ENCODE data around the gene KCTD8. TPM values are rescaled to one million over a fixed set of nuclear protein-coding genes. Genes with fewer than 3 reads are reported as not detected.

Gene KCTD8
- polyA plus RNA-seq, 2 of the 4 experiments (the other 2 are of a cell fraction), result not detected

DNA sequence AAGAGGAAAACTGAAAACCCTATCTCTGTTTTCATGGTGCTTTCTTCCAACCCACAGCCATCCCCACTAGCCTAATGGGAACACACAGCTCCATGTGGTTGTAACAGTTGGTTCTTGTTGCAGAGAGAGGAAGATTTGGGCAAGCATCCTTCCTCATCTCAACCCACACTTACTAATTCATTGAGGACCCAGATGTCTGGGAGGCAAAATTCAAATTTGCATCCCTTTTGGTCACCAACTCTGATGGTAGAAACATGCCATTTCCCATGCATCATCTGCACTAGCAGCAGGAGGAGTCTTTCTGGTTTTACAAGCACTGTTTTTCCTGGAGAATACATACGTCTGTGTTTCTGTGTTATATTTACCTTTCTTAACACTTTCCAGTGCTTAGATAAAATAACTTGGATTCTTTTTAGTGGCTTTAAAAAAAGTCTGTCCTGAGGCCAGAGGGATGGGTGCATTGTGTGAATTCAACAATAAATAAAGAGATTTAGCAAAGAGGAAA is 301.0 kb downstream of the KCTD8 start:
- 19% methylated on average over 1 of the region's 1 CpG for WGBS (ENCODE audit: missing lambda C conversion rate)
- ATAC-seq, result no peak
- no peak overlapping the region for H3K4me2 ChIP-seq

DNA sequence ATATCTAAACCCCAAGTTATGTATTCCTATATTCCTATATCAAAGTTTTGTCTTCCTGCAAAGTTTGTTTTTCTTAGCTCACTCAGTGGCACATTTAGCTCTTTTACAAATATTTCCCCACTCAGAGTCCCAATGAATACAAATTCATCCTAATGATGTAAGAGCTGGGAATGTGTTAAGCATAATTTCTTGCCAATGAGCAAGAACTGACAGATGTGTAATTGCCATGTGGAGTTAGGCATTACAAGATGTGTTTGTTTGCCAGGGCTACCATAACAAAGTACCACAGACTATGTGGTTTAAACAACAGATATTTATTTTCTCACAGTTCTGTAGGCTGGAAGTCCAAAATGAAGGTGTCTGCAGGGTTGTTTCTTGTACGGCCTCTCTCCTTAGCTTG is 302.1 kb downstream of the KCTD8 start:
- ATAC-seq (no peak), FAIRE-seq (no peak), DNase-seq (ENCODE audit: low read depth in 1 of 2, low spot score in 1 of 2) (no peak)
- Histone ChIP-seq H3K4me2 (no peak overlapping the region), H3K4me1 (no peaks in the 10 kb centered on the region), H3K27ac (no peak overlapping the region), H3K4me3 (no peak overlapping the region), H3K9me3 (no peaks in the 10 kb centered on the region)
- ChIA-PET POLR2A (no interaction called here), CTCF (no interaction called here)
- whole genome bisulfite sequencing (ENCODE audit: missing lambda C conversion rate), result 58% methylated on average over 1 of the region's 1 CpG
- TF ChIP-seq CHD2 (IDR thresholded peaks at IDR 0.05; ENCODE audit: low read length, partially characterized antibody) (no peak), NFE2L2 (conservative IDR thresholded peaks at IDR 0.05; ENCODE audit: low read length) (no peak), ESRRA (IDR thresholded peaks at IDR 0.05; ENCODE audit: borderline replicate concordance, low read length) (no peak), CBX2 (IDR thresholded peaks at IDR 0.05; ENCODE audit: borderline replicate concordance, low read depth) (no peak), JUN (IDR thresholded peaks at IDR 0.05) (no peak), POLR2AphosphoS2 (conservative IDR thresholded peaks at IDR 0.05; ENCODE audit: low read length) (no peak), ZC3H11A (IDR thresholded peaks at IDR 0.05) (no peak), NR3C1 (IDR thresholded peaks at IDR 0.05) (no peak), KDM1A (IDR thresholded peaks at IDR 0.05; ENCODE audit: low read depth) (no peak), GATA3 (IDR thresholded peaks at IDR 0.05; ENCODE audit: borderline replicate concordance) (no peak), HOXB5 (CRISPR knock-in tag; IDR thresholded peaks at IDR 0.05) (no peak), CBX8 (IDR thresholded peaks at IDR 0.05) (no peak), RNF2 (IDR thresholded peaks at IDR 0.05; ENCODE audit: borderline replicate concordance, low read depth) (no peak), BHLHE40 (IDR thresholded peaks at IDR 0.05; ENCODE audit: low read depth, low read length) (no peak)
- TF ChIP-seq, protein P1, sequence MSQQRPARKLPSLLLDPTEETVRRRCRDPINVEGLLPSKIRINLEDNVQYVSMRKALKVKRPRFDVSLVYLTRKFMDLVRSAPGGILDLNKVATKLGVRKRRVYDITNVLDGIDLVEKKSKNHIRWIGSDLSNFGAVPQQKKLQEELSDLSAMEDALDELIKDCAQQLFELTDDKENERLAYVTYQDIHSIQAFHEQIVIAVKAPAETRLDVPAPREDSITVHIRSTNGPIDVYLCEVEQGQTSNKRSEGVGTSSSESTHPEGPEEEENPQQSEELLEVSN (IDR thresholded peaks at IDR 0.05; ENCODE audit: borderline replicate concordance, low read depth), result no peak
- TF ChIP-seq, protein P2, sequence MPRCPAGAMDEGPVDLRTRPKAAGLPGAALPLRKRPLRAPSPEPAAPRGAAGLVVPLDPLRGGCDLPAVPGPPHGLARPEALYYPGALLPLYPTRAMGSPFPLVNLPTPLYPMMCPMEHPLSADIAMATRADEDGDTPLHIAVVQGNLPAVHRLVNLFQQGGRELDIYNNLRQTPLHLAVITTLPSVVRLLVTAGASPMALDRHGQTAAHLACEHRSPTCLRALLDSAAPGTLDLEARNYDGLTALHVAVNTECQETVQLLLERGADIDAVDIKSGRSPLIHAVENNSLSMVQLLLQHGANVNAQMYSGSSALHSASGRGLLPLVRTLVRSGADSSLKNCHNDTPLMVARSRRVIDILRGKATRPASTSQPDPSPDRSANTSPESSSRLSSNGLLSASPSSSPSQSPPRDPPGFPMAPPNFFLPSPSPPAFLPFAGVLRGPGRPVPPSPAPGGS (IDR thresholded peaks at IDR 0.05), result no peak
- TF ChIP-seq, protein P3, sequence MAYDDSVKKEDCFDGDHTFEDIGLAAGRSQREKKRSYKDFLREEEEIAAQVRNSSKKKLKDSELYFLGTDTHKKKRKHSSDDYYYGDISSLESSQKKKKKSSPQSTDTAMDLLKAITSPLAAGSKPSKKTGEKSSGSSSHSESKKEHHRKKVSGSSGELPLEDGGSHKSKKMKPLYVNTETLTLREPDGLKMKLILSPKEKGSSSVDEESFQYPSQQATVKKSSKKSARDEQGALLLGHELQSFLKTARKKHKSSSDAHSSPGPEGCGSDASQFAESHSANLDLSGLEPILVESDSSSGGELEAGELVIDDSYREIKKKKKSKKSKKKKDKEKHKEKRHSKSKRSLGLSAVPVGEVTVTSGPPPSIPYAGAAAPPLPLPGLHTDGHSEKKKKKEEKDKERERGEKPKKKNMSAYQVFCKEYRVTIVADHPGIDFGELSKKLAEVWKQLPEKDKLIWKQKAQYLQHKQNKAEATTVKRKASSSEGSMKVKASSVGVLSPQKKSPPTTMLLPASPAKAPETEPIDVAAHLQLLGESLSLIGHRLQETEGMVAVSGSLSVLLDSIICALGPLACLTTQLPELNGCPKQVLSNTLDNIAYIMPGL (CRISPR knock-in tag; IDR thresholded peaks at IDR 0.05; ENCODE audit: borderline replicate concordance), result no peak

More for the DNA sequence above, 301.0 kb downstream of the KCTD8 start:
- Histone ChIP-seq H3K9me3 (no peaks in the 10 kb centered on the region), H3K27ac (no peak overlapping the region), H3K4me1 (no peaks in the 10 kb centered on the region), H3K4me3 (no peak overlapping the region)
- ChIA-PET CTCF (no interaction called here), POLR2A (no interaction called here)
- FAIRE-seq (no peak), DNase-seq (ENCODE audit: low read depth in 1 of 2, low spot score in 1 of 2) (no peak)
- TF ChIP-seq, protein P4, sequence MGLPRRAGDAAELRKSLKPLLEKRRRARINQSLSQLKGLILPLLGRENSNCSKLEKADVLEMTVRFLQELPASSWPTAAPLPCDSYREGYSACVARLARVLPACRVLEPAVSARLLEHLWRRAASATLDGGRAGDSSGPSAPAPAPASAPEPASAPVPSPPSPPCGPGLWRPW (IDR thresholded peaks at IDR 0.05), result no peak
- TF ChIP-seq ZSCAN20 (CRISPR knock-in tag; IDR thresholded peaks at IDR 0.05) (no peak), MAZ (IDR thresholded peaks at IDR 0.05; ENCODE audit: borderline replicate concordance, low read depth, low read length) (no peak), CEBPB (IDR thresholded peaks at IDR 0.05) (no peak), RNF2 (IDR thresholded peaks at IDR 0.05; ENCODE audit: borderline replicate concordance, low read depth) (no peak), HOXB5 (CRISPR knock-in tag; IDR thresholded peaks at IDR 0.05) (no peak), EHF (CRISPR knock-in tag; IDR thresholded peaks at IDR 0.05) (no peak), NR3C1 (IDR thresholded peaks at IDR 0.05) (no peak), CHD4 (IDR thresholded peaks at IDR 0.05; ENCODE audit: borderline replicate concordance) (no peak), SMC3 (IDR thresholded peaks at IDR 0.05) (no peak), HEYL (CRISPR knock-in tag; IDR thresholded peaks at IDR 0.05) (no peak), JUNB (IDR thresholded peaks at IDR 0.05) (no peak), HDAC2 (IDR thresholded peaks at IDR 0.05) (no peak), CBX8 (IDR thresholded peaks at IDR 0.05) (no peak), BHLHE40 (IDR thresholded peaks at IDR 0.05; ENCODE audit: low read depth, low read length) (no peak)
- TF ChIP-seq, protein P5, sequence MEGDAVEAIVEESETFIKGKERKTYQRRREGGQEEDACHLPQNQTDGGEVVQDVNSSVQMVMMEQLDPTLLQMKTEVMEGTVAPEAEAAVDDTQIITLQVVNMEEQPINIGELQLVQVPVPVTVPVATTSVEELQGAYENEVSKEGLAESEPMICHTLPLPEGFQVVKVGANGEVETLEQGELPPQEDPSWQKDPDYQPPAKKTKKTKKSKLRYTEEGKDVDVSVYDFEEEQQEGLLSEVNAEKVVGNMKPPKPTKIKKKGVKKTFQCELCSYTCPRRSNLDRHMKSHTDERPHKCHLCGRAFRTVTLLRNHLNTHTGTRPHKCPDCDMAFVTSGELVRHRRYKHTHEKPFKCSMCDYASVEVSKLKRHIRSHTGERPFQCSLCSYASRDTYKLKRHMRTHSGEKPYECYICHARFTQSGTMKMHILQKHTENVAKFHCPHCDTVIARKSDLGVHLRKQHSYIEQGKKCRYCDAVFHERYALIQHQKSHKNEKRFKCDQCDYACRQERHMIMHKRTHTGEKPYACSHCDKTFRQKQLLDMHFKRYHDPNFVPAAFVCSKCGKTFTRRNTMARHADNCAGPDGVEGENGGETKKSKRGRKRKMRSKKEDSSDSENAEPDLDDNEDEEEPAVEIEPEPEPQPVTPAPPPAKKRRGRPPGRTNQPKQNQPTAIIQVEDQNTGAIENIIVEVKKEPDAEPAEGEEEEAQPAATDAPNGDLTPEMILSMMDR (IDR thresholded peaks at IDR 0.05), result no peak
- TF ChIP-seq, protein P6, sequence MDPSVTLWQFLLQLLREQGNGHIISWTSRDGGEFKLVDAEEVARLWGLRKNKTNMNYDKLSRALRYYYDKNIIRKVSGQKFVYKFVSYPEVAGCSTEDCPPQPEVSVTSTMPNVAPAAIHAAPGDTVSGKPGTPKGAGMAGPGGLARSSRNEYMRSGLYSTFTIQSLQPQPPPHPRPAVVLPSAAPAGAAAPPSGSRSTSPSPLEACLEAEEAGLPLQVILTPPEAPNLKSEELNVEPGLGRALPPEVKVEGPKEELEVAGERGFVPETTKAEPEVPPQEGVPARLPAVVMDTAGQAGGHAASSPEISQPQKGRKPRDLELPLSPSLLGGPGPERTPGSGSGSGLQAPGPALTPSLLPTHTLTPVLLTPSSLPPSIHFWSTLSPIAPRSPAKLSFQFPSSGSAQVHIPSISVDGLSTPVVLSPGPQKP (IDR thresholded peaks at IDR 0.05; ENCODE audit: low read depth, low read length), result no peak
- TF ChIP-seq, protein P7, sequence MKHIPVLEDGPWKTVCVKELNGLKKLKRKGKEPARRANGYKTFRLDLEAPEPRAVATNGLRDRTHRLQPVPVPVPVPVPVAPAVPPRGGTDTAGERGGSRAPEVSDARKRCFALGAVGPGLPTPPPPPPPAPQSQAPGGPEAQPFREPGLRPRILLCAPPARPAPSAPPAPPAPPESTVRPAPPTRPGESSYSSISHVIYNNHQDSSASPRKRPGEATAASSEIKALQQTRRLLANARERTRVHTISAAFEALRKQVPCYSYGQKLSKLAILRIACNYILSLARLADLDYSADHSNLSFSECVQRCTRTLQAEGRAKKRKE (CRISPR knock-in tag; IDR thresholded peaks at IDR 0.05; ENCODE audit: low read depth), result no peak
- TF ChIP-seq, protein P1 (IDR thresholded peaks at IDR 0.05; ENCODE audit: borderline replicate concordance, low read depth), result no peak
